ENCODE measurements around the gene CKMT1B.
"Not testable (repeated sequence)": the region's sequence is repeated elsewhere in the genome, so short reads cannot be mapped to it uniquely, and the experiment has no call there.

Gene CKMT1B

GRCh38 chr15:43593328-43594190 lies at the start of gene CKMT1B:
CKMT1B (plus strand) TSS chr15:43594027; CDS start chr15:43594219, 192 bp downstream.
- not testable (repeated sequence) for DNase-seq

- DNase-seq: no peak
Measured at GRCh38 chr15:43544266-43544665, 49.6 kb upstream of the CKMT1B start.

- no peak for DNase-seq
Measured at GRCh38 chr15:43545426-43545825, 48.4 kb upstream of the CKMT1B start.

GRCh38 chr15:43547539-43547938 lies 46.3 kb upstream of the CKMT1B start:
- DNase-seq: no peak

- DNase-seq: no peak
Measured at GRCh38 chr15:43550527-43551363, 43.1 kb upstream of the CKMT1B start.

GRCh38 chr15:43552256-43552655 lies 41.6 kb upstream of the CKMT1B start:
- DNase-seq: no peak

GRCh38 chr15:43552986-43553385 lies 40.8 kb upstream of the CKMT1B start:
- no peak for DNase-seq

- DNase-seq: not testable (repeated sequence)
Measured at GRCh38 chr15:43562753-43563152, 31.1 kb upstream of the CKMT1B start.

GRCh38 chr15:43563793-43564192 lies 30.0 kb upstream of the CKMT1B start:
- not testable (repeated sequence) for DNase-seq

- not testable (repeated sequence) for DNase-seq
Measured at GRCh38 chr15:43566615-43567014, 27.2 kb upstream of the CKMT1B start.

- not testable (repeated sequence) for DNase-seq
Measured at GRCh38 chr15:43574607-43575006, 19.2 kb upstream of the CKMT1B start.

- DNase-seq: not testable (repeated sequence)
Measured at GRCh38 chr15:43589778-43590466, 3.9 kb upstream of the CKMT1B start, which contains the start of gene PPIP5K1. PPIP5K1 (minus strand) TSS chr15:43590208; CDS start chr15:43584504, 5,704 bp downstream.

- DNase-seq: not testable (repeated sequence)
Measured at GRCh38 chr15:43592841-43593240, 986 bp upstream of the CKMT1B start.

GRCh38 chr15:43599131-43599530 lies 5.3 kb downstream of the CKMT1B start:
- not testable (repeated sequence) for DNase-seq

- DNase-seq: not testable (repeated sequence)
Measured at GRCh38 chr15:43600200-43600599, 6.4 kb downstream of the CKMT1B start.

GRCh38 chr15:43602233-43602632 lies 8.4 kb downstream of the CKMT1B start:
- DNase-seq: not testable (repeated sequence)

GRCh38 chr15:43617750-43618149 lies 23.9 kb downstream of the CKMT1B start:
- DNase-seq: not testable (repeated sequence)

- not testable (repeated sequence) for DNase-seq
Measured at GRCh38 chr15:43618700-43619099, 24.9 kb downstream of the CKMT1B start, which contains the start of gene STRC. STRC (minus strand) TSS chr15:43618800; CDS start chr15:43618722, 78 bp downstream.

GRCh38 chr15:43622068-43622799 lies 28.4 kb downstream of the CKMT1B start:
- DNase-seq: not testable (repeated sequence)

- no peak for DNase-seq
Measured at GRCh38 chr15:43625106-43625505, 31.3 kb downstream of the CKMT1B start.

GRCh38 chr15:43626937-43627336 lies 33.1 kb downstream of the CKMT1B start:
- DNase-seq: not testable (repeated sequence)
